DMS114 treated with DMSO at 0.1 percent for 48 hours (cell line): Measurements from ENCODE around the gene RPUSD4.

Experiments
- DNase-seq: peaks from one replicate; lab custom pipeline; 2025; ENCODE audit not compliant: unreplicated experiment; lab: John Stamatoyannopoulos, UW

Gene RPUSD4

DNA sequence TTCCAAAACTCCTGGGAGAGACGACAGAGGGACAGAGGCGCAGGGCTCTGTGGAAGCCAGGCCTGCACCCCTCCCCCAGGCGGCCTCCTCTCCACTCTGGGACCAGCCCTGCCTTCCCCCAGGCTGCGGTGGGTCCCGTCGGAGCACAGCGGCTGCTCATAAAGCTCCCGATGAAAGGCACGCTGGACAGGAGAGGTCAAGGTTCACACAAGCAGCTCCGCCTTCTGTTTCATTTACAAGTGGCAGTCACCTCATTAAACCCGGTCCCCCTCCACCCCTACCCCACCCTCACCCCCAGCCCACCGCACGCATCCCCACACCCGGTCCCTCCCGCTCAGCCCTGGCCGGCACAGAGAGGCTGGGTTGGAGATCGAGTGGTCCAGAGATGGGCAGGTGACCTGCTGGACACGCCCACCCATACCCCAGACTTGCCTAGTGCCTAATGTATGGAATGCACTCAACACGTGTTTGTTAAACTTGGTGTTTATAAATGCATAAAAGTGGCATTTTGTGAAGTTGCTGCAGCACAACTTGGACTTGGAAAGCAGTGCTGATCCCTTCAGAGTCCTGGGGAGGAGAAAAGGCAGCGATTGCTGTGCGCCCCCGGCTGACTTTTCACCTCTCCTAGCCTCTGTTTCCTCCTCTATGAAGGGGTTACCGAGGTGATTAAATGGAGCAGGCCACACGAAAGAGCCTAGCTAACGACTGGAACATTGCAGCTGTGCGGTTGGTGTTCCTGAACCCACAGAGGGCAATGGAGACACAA lies 26.0 kb downstream of the RPUSD4 start:
- DNase-seq = no peak

DNA sequence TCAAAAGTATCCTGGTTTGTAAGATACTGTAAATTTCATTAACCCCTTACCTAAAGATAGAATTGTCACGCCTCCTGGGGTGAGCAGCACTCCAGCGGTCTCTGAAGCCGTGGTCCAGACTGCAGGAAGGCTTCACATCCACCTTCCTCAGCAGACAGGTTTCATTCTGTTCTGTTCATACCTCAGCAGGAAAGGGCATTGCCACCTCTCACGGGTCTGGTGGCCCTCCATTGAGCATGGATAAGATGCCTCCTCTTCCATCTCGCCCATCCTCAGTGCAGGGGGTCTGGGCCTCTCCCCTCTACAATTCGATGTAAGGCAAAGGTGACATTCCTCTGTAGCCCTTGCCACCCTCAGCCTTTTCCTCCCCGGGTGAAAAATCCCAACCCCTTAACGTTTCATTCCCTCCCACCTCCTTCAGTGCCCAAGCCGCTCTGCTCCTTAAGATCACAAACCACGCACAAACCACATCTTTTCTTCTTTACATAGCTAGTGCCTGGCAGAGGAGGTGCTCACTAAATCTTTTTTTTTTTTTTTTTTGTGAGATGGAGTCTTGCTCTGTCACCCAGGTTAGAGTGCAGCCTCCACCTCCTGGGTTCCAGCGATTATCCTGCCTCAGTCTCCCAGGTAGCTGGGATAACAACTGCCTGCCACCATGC lies 28.5 kb downstream of the RPUSD4 start:
- DNase-seq = no peak

DNA sequence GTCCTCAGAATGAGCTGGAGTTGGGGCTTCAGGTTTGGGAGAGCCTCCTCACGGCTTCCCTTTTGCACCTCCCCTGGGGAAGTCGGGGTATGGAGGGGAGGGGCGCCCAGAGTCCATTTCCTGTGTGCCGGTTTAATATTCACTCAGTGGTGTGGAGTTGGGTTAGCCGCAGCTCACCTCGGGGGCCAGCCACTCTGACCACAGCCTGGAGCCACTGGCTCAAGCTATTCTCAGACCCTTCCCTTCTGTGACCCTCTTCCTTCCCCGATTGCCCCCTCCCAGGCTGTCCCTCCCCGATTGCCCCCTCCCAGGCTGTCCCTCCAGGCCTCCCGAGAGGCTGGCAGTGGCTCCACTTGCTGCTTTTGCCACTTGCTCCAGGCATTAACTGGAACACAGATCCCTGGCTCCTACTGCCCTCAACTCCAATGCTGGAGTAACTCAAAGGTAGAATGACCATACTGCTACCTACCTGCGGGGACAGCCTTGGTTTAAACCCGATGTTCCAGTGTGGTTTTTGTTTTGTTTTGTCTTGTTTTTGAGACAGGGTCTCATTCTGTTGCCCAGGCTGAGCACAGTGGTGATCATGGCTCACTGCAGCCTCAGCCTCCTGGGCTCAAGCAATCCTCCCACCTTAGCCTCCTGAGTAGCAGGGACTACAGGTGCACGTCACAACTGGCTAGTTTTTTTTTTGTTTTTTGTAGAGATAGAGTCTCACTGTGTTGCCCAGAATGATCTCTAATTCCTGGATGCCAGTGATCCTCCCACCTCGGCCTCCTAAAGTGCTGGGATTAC lies 29.3 kb downstream of the RPUSD4 start:
- no peak for DNase-seq

DNA sequence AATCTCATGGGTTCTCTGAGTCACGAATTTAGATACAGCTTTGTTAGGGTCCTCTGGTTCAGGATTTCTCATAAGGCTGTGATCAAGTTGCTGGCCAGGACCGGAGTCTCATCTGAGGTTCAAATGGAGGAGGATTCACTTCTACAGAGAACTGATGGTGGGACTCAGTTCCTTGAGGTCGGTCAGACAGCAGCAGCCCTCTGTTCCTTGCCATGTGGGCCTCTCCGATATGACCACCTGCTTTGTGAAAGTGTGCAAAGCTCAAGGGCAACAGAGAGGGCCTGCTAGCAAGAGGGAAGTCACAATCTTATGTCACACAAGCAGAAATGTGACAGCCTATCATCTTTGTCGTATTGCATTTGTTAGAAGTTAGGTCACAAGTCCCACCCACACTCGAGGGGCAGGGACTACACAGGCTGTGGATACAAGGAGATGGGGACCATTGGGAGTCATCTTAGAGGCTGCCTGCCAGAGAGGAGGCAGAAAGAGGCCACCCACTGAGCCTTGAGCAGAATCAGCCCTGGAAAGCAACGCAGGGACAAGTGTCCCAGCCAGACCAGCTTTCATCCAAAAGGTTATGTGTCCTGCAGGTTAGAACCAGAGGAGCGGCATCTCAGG lies 34.5 kb downstream of the RPUSD4 start:
- no peak for DNase-seq

DNA sequence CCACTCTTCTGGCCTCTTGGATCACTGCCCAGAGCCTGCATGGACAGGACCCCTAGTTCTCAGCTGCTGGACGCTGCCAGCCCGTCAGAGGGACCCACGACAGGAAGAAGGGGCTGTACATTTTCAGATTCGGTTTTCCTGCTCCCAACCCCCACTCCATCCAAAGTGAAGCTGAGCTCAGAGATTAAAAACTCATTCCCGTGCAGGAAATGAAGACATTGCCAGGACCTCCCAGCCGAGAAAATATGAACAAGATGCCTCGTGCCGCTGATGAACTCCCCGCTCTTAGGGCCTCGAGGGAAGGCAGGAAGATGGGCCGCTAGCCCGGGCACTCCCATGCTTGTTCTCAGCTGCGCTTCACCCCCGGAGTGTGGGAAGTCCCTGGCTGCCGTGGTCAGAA lies 36.1 kb downstream of the RPUSD4 start:
- no peak for DNase-seq

DNA sequence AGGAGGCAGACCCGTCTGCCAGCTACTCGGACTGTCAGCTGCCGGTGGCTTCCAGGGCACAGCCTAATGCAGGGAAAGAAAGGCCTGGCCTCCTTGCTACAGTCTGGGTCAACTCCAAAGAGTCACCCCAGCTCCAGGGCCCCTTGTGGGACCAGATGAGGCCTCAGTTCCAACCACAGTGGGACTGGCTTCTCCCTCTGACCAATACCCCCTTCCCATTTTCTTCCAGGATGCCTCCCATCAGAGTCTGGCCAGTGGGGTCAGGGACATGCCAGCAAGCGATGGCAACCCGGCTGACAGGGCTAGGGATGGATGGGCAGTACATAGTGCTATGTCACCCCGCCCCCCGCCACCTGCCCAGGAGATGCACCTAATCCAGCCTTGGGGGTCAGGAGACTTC lies 36.6 kb downstream of the RPUSD4 start:
- DNase-seq = no peak

DNA sequence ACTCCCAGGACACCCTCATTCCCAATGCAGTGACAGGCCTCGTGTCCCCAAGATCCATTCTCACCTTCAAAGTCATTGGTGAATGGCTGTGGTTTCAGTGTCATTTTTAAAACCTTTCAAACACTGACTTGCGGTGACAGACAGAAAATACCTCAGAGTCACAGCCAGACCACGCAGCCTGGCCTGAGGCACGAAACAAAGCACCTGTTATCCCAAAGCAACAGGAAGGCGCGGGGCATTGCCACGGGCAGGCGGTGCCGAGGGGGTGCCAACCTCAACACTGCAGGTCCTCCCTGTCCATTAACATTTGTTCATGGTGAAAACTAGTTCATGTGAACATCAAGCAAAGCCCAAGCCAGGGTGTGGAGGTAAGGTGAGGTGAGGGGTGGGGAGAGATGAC lies 38.2 kb downstream of the RPUSD4 start:
- DNase-seq = no peak

DNA sequence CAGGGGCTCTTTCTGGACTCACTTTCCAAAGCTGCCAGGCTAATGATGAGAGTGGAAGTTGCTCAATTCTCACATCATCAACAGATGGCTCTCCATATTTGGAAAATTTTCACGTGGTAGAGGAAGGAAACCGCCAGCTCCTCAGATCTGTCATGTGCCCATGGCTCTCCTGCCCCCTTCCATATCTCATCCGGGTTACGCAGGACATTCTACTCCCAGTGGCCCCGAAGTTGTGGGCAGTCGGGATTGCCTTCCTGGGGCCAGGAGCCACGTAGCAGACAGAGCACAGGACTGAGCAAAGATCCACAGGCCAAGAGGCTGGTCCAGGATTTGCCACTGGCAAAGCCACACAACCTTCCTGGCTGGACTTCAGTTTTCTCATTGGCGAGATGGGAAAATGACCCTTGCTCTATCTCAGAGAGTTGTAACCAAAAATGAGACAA lies 38.8 kb downstream of the RPUSD4 start:
- DNase-seq = no peak

DNA sequence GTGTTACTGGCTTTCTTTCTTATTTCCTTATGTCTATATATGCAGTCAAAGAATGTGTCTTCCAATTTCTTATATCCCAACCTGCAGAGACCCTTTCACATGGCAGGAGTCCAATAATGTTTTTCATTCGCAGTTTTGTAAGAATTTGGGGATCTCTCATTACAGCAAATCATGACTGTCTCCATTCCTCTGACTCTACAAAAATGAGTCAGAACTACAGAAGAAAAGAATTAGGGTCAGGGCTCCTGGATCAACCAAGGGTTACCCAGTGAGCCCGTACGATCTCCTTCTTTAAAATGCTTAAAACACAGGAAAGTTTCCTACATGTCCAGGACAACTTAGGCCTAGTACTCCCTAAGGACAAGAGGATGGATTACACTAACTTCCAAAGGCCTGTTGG lies 42.2 kb downstream of the RPUSD4 start:
- no peak for DNase-seq

DNA sequence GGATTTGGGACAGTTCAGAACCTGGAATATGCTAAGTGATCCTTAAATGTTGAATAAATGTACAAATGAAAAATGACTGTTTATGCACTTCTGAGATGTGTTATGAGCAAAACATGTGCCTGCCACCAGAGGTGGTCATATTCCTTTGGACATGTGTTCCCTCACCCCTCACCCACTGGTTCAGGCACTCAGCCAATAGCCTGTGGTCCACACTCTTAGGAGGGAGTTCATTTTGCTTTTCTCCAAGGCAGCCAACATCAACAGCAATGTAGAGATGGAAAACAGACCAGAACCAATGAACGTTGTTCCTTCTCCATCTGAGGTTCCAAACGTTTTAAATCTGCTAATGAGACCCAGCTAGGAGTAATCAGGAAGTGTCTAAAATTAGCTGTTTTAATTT lies 44.0 kb downstream of the RPUSD4 start:
- DNase-seq = no peak

DNA sequence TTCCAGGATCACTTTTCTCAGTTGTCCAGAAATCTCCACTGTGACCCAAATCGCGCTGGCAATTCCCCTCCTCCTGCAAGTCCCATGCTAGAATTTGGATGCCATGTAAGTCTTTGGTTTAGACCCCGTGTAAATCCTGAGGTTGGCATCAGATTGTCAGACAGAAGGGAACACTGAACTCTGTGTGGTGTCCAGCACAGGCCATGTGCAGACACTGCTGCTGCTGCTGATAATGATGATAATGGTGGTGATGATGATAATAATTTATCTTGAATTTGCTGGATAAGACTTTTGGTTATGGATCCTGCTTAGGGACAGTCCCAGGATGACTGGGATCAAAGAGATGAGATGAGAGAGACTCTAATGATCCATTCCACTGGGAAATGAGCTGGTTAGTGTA lies 45.0 kb downstream of the RPUSD4 start:
- DNase-seq = no peak

DNA sequence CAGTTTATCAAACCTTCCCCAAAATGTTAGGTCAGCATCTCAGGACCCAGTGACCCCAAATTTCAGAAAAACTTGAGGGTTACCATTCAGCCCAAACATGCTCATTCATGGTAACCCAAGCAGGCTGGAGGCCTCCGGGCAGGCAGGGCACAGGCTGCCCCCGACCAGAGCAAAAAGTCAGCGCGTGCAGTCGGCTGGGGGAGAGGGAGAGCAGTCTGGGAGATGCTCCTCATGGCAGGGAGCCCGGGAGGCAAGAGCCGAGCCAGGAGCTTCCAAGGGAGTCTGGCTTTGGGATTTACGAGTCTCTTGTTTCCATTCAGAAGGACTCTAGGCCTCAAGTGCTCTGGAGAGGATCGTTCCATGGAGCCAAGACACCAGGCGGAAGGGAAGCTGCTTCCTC lies 45.7 kb downstream of the RPUSD4 start:
- DNase-seq = no peak

DNA sequence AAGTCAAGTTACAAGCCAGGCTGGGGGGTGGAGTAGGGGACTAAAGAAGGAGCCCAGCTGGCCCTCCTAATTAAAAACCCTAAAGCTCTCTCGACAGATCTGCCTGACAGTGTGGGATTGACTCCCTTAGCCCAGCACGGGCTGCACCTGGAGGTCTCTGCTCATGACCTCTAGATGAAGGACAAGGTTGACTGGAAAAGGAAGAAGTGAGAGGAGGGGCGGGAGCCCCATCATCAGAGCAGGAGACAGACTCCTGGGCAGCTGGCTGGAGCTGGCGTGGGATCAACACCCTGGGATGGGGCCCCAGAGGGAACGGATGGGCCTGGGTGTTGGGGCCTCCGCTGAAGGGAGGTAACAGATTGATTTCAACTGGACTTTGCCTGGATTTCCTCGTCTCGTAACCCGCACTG lies 46.1 kb downstream of the RPUSD4 start:
- DNase-seq = no peak

DNA sequence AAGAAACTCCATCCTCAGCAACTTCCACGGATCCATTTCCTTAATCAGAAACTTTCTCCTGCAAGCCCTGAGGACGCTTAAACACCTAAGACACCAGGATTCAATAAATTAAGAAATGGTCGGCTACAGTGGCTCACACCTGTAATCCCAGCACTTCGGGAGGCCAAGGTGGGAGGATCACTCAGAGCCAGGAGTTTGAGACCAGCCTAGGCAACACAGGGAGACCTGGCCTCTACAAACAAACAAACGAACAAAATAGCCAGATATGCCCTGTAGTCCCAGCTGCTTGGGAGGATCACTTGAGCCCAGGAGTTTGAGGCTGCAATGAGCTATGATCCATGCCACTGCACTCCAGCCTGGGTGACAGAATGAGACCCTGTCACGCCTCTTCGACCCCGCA lies 46.7 kb downstream of the RPUSD4 start:
- DNase-seq = no peak

DNA sequence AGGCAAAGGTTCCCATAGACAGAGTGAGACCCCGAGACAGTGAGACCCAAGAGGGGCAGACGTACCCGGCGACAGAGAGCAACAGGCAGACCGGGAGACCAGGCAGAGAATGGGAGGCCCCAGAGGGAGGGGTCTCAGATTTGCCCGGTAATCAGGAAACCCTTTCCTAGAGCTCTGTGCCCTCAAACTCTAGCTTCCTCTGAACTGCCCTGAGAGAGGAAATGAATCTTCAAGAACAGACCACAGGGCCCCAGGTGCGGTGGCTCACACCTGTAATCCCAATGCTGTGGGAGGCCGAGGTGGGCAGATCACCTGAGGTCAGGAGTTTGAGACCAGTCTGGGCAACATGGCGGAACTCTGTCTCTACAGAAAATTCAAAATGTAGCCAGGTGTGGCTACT lies 47.7 kb downstream of the RPUSD4 start:
- DNase-seq = no peak

DNA sequence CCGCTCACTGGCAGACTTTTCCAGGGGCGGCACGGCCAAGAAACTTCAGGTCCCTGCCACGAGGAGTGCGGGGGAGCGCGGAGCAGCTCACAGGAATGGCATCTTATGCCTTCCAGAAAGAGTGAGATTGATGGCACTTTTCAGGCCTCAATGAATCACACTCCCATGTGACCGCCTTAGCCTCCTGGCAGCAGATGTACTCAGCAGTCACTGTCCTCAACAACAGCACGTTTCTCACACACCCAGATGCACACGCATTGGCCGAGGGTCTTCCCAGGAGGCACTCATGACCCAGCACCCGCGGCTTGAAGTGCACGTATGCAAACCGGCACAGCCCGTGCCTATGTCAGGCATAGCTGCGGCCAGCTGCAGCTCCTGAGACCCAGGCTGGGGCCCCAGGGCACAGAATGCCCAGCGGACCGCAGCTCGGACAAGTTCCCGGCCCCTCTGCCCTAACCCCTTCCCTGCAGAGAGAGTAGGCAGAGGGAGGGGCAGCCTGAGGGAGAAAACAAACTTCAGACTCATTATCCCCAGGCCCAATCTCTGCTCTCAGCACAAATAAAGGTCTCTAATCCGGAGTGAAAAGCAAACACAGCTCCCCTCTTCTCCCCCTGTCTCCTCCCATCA lies 48.3 kb downstream of the RPUSD4 start:
- DNase-seq = no peak

DNA sequence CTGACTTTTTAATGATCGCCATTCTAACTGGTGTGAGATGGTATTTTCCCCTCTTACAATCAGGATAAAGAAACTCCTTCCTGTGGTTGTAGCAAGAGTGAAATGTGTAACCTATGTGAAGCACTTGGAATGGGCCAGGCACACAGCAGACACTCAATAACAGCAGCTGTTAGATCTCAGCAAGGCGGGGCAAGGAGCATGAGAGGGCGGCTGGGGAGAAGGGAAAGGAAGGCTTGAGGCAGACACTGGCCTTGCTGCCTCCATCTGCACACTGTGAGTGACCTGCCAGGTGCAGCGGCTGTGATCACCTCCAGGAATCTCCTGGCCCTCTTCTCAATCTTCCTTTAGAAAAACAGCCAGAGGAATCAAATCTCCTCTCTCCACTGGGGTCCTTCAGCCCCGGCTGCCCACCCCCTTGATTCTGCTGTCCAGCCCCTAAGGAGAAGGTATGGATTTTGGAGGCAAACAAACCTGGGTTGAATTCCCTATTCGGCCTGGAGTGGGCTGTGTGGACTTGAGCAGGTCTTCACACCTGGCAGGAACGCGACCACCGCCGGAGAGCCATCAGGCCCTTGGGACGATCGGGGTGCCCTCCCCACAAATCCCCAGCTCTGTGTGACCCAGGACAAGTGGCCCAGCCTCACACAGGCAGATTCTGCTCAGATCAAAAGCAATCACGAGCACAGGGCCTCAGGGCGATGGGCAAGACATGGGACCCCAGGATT lies 49.0 kb downstream of the RPUSD4 start:
- no peak for DNase-seq

DNA sequence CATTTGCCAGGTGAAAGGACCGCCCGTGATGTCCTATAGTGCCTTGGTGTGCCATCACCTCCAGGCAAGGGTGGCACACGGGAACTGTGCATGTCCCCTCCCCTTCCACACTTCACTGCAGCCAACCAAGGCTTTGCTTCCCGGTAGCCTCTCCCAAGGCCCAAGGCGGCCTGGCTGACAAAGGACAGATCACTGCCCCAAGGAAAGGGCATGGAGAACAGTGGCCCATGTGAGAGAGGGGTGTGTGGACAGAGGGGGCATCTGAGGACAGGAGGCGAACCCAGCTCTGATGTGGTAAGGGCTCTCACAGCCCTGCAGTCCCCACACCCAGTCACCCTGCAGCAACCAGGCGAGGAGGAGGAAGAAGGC lies 50.4 kb downstream of the RPUSD4 start:
- no peak for DNase-seq

DNA sequence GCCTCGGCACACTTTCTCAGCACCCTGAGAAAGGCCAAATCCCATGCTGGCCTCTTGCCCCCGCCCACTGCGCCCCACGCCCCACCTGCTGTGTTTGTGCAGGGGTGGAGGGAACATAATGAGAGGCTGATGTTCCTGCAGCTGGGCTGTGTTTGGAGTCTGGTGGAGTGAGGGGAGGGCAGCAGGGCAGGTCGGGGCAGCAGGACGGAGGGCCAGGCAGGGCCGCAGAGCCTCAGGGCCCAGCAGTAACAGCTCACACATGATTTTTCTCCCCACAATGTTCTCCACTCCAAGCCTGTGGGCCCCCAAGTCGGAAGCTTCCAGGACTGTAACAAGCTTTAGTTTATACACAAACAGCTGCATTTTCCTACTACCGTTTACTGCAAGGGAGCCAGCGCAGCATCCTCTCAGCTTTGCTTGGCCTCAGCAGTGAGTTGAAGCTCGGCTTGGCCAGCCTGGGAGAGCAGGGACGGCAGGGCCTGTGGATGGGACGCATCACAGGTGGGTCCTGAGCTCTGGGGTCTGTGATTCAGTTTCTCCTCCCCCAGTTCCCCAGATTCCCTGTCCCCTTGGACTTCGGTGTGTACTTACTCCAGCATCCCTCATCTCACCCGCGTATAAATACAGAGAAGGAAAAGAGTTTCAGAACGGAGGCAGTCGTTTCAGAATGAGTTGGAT lies 51.0 kb downstream of the RPUSD4 start:
- DNase-seq = no peak
